Stimulated activated CD4-positive, alpha-beta T cell treated with anti-CD3 and anti-CD28 coated beads, Interleukin-4, amount 100 ng/mL, for 4 hours (primary cell): ENCODE measurements around the gene CCDC85A.

Experiments used
- DNase-seq, 2 experiments: peaks; one replicate each; pipeline ENCODE4 v3.0.0-alpha.2; 2020

CCDC85A gene

GRCh38 chr2:56197816-56198215 is 14.0 kb downstream of the CCDC85A start:
- no peak for DNase-seq

- no peak for DNase-seq
Measured at GRCh38 chr2:56198936-56199335, 15.1 kb downstream of the CCDC85A start.

- no peak for DNase-seq
Measured at GRCh38 chr2:56199492-56199891, 15.7 kb downstream of the CCDC85A start.

- no peak for DNase-seq
Measured at GRCh38 chr2:56202381-56203121, 18.8 kb downstream of the CCDC85A start.

- no peak for DNase-seq
Measured at GRCh38 chr2:56204556-56204955, 20.8 kb downstream of the CCDC85A start.

- no peak for DNase-seq
Measured at GRCh38 chr2:56206250-56206649, 22.5 kb downstream of the CCDC85A start.

GRCh38 chr2:56207760-56208159 is 24.0 kb downstream of the CCDC85A start:
- DNase-seq: no peak

- DNase-seq: no peak
Measured at GRCh38 chr2:56208380-56208779, 24.6 kb downstream of the CCDC85A start.

- DNase-seq: no peak
Measured at GRCh38 chr2:56209701-56210100, 25.9 kb downstream of the CCDC85A start.

GRCh38 chr2:56210291-56210690 is 26.5 kb downstream of the CCDC85A start:
- no peak for DNase-seq

- DNase-seq: no peak
Measured at GRCh38 chr2:56211048-56211447, 27.3 kb downstream of the CCDC85A start.

- DNase-seq: no peak
Measured at GRCh38 chr2:56215911-56216310, 32.1 kb downstream of the CCDC85A start.

- no peak for DNase-seq
Measured at GRCh38 chr2:56217106-56217505, 33.3 kb downstream of the CCDC85A start.

- no peak for DNase-seq
Measured at GRCh38 chr2:56222481-56222880, 38.7 kb downstream of the CCDC85A start.

GRCh38 chr2:56224316-56224715 is 40.5 kb downstream of the CCDC85A start:
- DNase-seq: no peak

- DNase-seq: no peak
Measured at GRCh38 chr2:56227811-56228210, 44.0 kb downstream of the CCDC85A start.

GRCh38 chr2:56229397-56230060 is 45.7 kb downstream of the CCDC85A start:
- DNase-seq: no peak

- DNase-seq: no peak
Measured at GRCh38 chr2:56230156-56230555, 46.4 kb downstream of the CCDC85A start.

GRCh38 chr2:56231361-56231760 is 47.6 kb downstream of the CCDC85A start:
- DNase-seq: no peak

- no peak for DNase-seq
Measured at GRCh38 chr2:56232912-56233311, 49.1 kb downstream of the CCDC85A start.

- no peak for DNase-seq
Measured at GRCh38 chr2:56234241-56234640, 50.5 kb downstream of the CCDC85A start.

GRCh38 chr2:56239030-56239429 is 55.2 kb downstream of the CCDC85A start:
- no peak for DNase-seq

- no peak for DNase-seq
Measured at GRCh38 chr2:56239437-56239836, 55.6 kb downstream of the CCDC85A start.

GRCh38 chr2:56240210-56240609 is 56.4 kb downstream of the CCDC85A start:
- no peak for DNase-seq

GRCh38 chr2:56244506-56244905 is 60.7 kb downstream of the CCDC85A start:
- no peak for DNase-seq
